Panc1 (cell line): Measurements from ENCODE around the gene HSD17B3. TPM values are rescaled to one million over a fixed set of nuclear protein-coding genes. Genes with fewer than 3 reads are reported as not detected.
"Not testable (repeated sequence)": the region's sequence is repeated elsewhere in the genome, so short reads cannot be mapped to it uniquely, and the experiment has no call there.

ENCODE experiments used
- ATAC-seq: fragments of 200-7000 bp; cut with Tn5 transposase; 2 replicates; pipeline ENCODE4 v1.9.1; 2020; ENCODE audit warnings: mild to moderate bottlenecking, moderate library complexity
- BruUV-seq: library from RNA; stranded (reverse); fragments of 400-500 nt; replicated peaks from 2 replicates; lab custom pipeline; 2021; lab: Mats Ljungman, UMichigan
- CTCF ChIA-PET: fragments of 300-600 bp; sonication (Branson Sonifier 250); formaldehyde crosslinking; loops from one replicate; lab custom pipeline; 2022; ENCODE audit warnings: antibody characterized with exemption; lab: Charles Lee
- POLR2A ChIA-PET: fragments of 300-600 bp; sonication (Branson Sonifier 250); formaldehyde crosslinking; loops from one replicate; lab custom pipeline; 2022; ENCODE audit warnings: antibody characterized with exemption; lab: Charles Lee
- DNase-seq: peaks from one replicate; pipeline ENCODE4 v3.0.0-alpha.2; 2010; ENCODE audit warnings: low read depth, low spot score
- H3K27ac ChIP-seq: 2 replicates; pipeline ENCODE4 v1.5.1; 2011; ENCODE audit warnings: mild to moderate bottlenecking, low read length, inconsistent platforms
- H3K27me3 ChIP-seq: fragments of 200-500 bp; sonication (Bioruptor generic); 2 replicates; pipeline ENCODE4 v1.6.0; 2014; ENCODE audit warnings: low read length, inconsistent platforms; ENCODE audit not compliant: control insufficient read depth, insufficient read depth
- H3K36me3 ChIP-seq: fragments of 200-500 bp; sonication (Bioruptor generic); 2 replicates; pipeline ENCODE4 v1.5.1; 2014; ENCODE audit warnings: inconsistent platforms, mild to moderate bottlenecking, low read length, moderate library complexity; ENCODE audit not compliant: control insufficient read depth, insufficient read depth
- H3K4me1 ChIP-seq: 2 replicates; pipeline ENCODE4 v1.5.1; 2011; ENCODE audit warnings: inconsistent platforms, mild to moderate bottlenecking, low read length, moderate library complexity; ENCODE audit not compliant: control insufficient read depth, insufficient read depth
- H3K4me3 ChIP-seq, 2 experiments: 2 replicates each; pipeline ENCODE4 v1.5.1; 2011 to 2012; ENCODE audit warnings: low read depth in 2 of 2, low read length in 2 of 2, mild to moderate bottlenecking in 2 of 2, inconsistent platforms in 1 of 2, moderate library complexity in 1 of 2
- H3K9me3 ChIP-seq: fragments of 200-500 bp; sonication (Bioruptor generic); 2 replicates; pipeline ENCODE4 v1.5.1; 2014; ENCODE audit warnings: low read depth, mild to moderate bottlenecking, inconsistent platforms, low read length, moderate library complexity; ENCODE audit not compliant: control insufficient read depth, insufficient read depth
- POLR2AphosphoS5 ChIP-seq: IDR thresholded peaks from 2 replicates; pipeline ENCODE4 v1.6.1; 2012; ENCODE audit warnings: mild to moderate bottlenecking, low read depth, low read length, moderate library complexity
- SIN3A ChIP-seq: IDR thresholded peaks from 2 replicates; pipeline ENCODE4 v1.6.1; 2012; ENCODE audit warnings: low read depth, mild to moderate bottlenecking, low read length, moderate library complexity, borderline replicate concordance; ENCODE audit not compliant: insufficient read depth
- TCF7L2 ChIP-seq: IDR thresholded peaks from 2 replicates; pipeline ENCODE4 v1.6.1; 2011; ENCODE audit warnings: mild to moderate bottlenecking, low read depth, low read length, inconsistent platforms
- in situ Hi-C: cut with HindIII; loops from 2 replicates; pipeline ENCODE4 v1.10.0; 2016; ENCODE audit warnings: low sequenced_read_pairs, low pct_unique_long_range_greater_than_20kb
- intact Hi-C: fragments of 100-400 bp; cut with micrococcal nuclease; formaldehyde crosslinking; loops from one replicate; pipeline ENCODE4 v1.10.0; 2022; ENCODE audit not compliant: unreplicated experiment
- total RNA-seq: library from RNA; stranded (reverse); gene quantifications from one replicate; pipeline ENCODE4 v1.2.1, GENCODE V29; 2021; ENCODE audit not compliant: unreplicated experiment
- TF ChIP-seq, protein P1 (sequence below), 2 experiments: IDR thresholded peaks; 2 replicates each; pipeline ENCODE4 v1.6.1; 2011 to 2012; ENCODE audit warnings: low read depth in 2 of 2, control low read depth in 1 of 2, low read length in 1 of 2, mild to moderate bottlenecking in 1 of 2, moderate library complexity in 1 of 2; ENCODE audit not compliant: insufficient read depth in 1 of 2
- TF ChIP-seq, protein P2 (sequence below): fragments of 450-650 bp; IDR thresholded peaks from 2 replicates; pipeline ENCODE4 v1.5.1; 2017; ENCODE audit warnings: mild to moderate bottlenecking

Gene HSD17B3
- total RNA-seq, 1 experiment from 2014 or later, result 0.39 TPM

DNA sequence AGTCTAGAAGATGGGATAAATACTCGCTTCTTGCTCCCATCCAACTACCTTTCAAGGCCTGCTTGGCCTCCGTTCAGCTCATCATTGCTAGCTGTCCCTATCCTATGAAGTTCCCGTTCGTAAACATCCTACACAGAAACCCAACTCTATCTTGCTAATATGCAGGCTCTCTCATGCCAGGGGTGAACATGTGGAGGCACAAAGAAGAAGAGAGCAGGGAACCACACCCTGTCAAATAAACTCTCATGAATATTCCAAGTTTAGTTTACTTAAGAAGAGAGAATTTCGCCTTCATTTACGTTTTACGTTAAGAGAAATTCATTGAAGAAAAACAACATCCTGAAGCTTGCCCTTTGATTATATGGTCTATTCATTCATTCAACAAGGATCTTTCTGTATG lies 7.9 kb upstream of the HSD17B3 start:
- H3K4me1 ChIP-seq, result no peaks in the 10 kb centered on the region
- H3K27ac ChIP-seq, result no peak overlapping the region
- POLR2A ChIA-PET, result no interaction called here
- no peaks in the 10 kb centered on the region for H3K27me3 ChIP-seq
- intact Hi-C loops (no loop called here), in situ Hi-C loops (no loop called here)
- DNase-seq, result no peak
- no peaks in the 10 kb centered on the region for H3K36me3 ChIP-seq
- no peak for ATAC-seq
- BruUV-seq, result no TSS peak
- no peak overlapping the region for H3K4me3 ChIP-seq
- no peaks in the 10 kb centered on the region for H3K9me3 ChIP-seq
- TF ChIP-seq, protein P1, sequence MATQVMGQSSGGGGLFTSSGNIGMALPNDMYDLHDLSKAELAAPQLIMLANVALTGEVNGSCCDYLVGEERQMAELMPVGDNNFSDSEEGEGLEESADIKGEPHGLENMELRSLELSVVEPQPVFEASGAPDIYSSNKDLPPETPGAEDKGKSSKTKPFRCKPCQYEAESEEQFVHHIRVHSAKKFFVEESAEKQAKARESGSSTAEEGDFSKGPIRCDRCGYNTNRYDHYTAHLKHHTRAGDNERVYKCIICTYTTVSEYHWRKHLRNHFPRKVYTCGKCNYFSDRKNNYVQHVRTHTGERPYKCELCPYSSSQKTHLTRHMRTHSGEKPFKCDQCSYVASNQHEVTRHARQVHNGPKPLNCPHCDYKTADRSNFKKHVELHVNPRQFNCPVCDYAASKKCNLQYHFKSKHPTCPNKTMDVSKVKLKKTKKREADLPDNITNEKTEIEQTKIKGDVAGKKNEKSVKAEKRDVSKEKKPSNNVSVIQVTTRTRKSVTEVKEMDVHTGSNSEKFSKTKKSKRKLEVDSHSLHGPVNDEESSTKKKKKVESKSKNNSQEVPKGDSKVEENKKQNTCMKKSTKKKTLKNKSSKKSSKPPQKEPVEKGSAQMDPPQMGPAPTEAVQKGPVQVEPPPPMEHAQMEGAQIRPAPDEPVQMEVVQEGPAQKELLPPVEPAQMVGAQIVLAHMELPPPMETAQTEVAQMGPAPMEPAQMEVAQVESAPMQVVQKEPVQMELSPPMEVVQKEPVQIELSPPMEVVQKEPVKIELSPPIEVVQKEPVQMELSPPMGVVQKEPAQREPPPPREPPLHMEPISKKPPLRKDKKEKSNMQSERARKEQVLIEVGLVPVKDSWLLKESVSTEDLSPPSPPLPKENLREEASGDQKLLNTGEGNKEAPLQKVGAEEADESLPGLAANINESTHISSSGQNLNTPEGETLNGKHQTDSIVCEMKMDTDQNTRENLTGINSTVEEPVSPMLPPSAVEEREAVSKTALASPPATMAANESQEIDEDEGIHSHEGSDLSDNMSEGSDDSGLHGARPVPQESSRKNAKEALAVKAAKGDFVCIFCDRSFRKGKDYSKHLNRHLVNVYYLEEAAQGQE (IDR thresholded peaks at IDR 0.05; ENCODE audit: insufficient read depth in 1 of 2, low read depth in 2 of 2, low read length in 1 of 2), result no peak
- TF ChIP-seq SIN3A, result no peak
- TF ChIP-seq, protein P2, sequence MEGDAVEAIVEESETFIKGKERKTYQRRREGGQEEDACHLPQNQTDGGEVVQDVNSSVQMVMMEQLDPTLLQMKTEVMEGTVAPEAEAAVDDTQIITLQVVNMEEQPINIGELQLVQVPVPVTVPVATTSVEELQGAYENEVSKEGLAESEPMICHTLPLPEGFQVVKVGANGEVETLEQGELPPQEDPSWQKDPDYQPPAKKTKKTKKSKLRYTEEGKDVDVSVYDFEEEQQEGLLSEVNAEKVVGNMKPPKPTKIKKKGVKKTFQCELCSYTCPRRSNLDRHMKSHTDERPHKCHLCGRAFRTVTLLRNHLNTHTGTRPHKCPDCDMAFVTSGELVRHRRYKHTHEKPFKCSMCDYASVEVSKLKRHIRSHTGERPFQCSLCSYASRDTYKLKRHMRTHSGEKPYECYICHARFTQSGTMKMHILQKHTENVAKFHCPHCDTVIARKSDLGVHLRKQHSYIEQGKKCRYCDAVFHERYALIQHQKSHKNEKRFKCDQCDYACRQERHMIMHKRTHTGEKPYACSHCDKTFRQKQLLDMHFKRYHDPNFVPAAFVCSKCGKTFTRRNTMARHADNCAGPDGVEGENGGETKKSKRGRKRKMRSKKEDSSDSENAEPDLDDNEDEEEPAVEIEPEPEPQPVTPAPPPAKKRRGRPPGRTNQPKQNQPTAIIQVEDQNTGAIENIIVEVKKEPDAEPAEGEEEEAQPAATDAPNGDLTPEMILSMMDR, result no peak
- no peak for TF ChIP-seq POLR2AphosphoS5
- no peak for TF ChIP-seq TCF7L2
- CTCF ChIA-PET, result interaction anchor here (1.4 kb wide), 1 partner anchor 19 kb away, joined by 4 read pairs; no protein-coding TSS in a partner anchor

DNA sequence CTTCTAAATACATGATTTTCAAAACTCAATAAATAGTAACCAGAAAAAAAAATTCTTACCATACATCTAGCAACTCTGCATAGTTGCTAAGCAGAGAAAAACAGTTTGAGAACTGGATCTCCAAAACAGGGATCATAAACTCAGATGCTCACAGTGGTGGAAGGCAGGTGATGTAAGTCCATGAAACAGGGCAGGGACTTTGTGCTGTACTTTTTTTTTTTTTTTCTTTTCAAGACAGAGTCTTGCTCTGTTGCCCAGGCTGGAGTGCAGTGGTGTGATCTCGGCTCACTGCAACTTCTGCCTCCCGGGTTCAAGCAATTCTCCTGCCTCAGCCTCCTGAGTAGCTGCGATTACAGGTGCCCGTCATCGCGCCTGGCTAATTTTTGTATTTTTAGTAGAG lies 5.0 kb upstream of the HSD17B3 start:
- POLR2A ChIA-PET, BruUV-seq, CTCF ChIA-PET, H3K36me3 ChIP-seq, DNase-seq, H3K4me1 ChIP-seq, H3K4me3 ChIP-seq, intact Hi-C loops, H3K27ac ChIP-seq, ATAC-seq, in situ Hi-C loops, H3K9me3 ChIP-seq, H3K27me3 ChIP-seq: not testable (repeated sequence)

DNA sequence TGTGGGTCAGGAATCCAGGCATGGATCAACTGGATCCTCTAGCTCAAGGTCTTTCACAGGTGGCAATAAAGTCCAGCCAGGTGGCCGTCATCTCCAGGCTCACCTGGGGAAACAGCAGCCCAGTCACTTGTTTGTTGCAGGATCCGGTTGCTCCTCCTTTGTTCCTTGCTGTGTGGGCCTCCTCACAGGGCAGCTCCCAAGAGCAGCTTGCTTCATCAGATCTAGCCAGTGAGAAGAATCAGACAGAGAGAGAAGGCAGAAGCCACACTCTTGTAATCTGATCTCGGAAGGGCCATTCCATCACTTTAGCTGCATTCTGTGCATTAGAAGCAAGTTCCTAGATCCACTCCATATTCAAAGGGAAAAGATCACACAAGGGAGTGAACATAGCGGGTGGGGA lies 3.2 kb upstream of the HSD17B3 start:
- H3K4me3 ChIP-seq, result no peak overlapping the region
- intact Hi-C loops, result no loop called here
- DNase-seq, result no peak
- no peak overlapping the region for H3K27ac ChIP-seq
- CTCF ChIA-PET, result no interaction called here
- H3K9me3 ChIP-seq, result no peaks in the 10 kb centered on the region
- H3K27me3 ChIP-seq, result no peaks in the 10 kb centered on the region
- POLR2A ChIA-PET, result no interaction called here
- no peak for ATAC-seq
- no TSS peak for BruUV-seq
- in situ Hi-C loops, result no loop called here
- H3K36me3 ChIP-seq, result no peaks in the 10 kb centered on the region
- TF ChIP-seq POLR2AphosphoS5, result no peak
- TF ChIP-seq, protein P2, result no peak
- TF ChIP-seq, protein P1 (IDR thresholded peaks at IDR 0.05; ENCODE audit: insufficient read depth in 1 of 2, low read depth in 2 of 2, low read length in 1 of 2), result no peak
- no peak for TF ChIP-seq SIN3A
- no peak for TF ChIP-seq TCF7L2
- no peaks in the 10 kb centered on the region for H3K4me1 ChIP-seq
